K562 (cell line): ENCODE data around the gene TM4SF18. TPM values are rescaled to one million over a fixed set of nuclear protein-coding genes. Genes with fewer than 3 reads are reported as not detected.

Experiments
- MYBL2 ChIP-seq, 2 experiments: fragments of 450-650 bp in 1 of 2; sonication (generic) in 1 of 2; formaldehyde crosslinking in 1 of 2; IDR thresholded peaks; 2 replicates each; pipeline versions ENCODE4 v1.6.1 to v1.8.1; 2017 to 2022; ENCODE audit warnings: borderline replicate concordance in 1 of 2, inconsistent platforms in 1 of 2, low read depth in 1 of 2, mild to moderate bottlenecking in 1 of 2, missing genetic modification reagents in 1 of 2, moderate library complexity in 1 of 2
- PHF21A ChIP-seq: fragments of 450-650 bp; IDR thresholded peaks from 2 replicates; pipeline ENCODE4 v1.6.1; 2017; ENCODE audit warnings: low read depth, borderline replicate concordance
- RREB1 ChIP-seq: fragments of 250-450 bp; sonication (Bioruptor Pico); IDR thresholded peaks from 2 replicates; pipeline ENCODE4 v1.4.0; 2020
- SMAD4 ChIP-seq: fragments of 250-450 bp; sonication (Bioruptor Pico); conservative IDR thresholded peaks from 2 replicates; pipeline ENCODE4 v1.8.0; 2021; ENCODE audit warnings: inconsistent platforms, mild to moderate bottlenecking, moderate library complexity
- ZEB2 ChIP-seq: fragments of 450-650 bp; IDR thresholded peaks from 2 replicates; pipeline ENCODE4 v1.6.1; 2016
- ZNF277 ChIP-seq: fragments of 250-450 bp; sonication (Bioruptor Pico); IDR thresholded peaks from 2 replicates; pipeline ENCODE4 v1.8.0; 2022; ENCODE audit warnings: inconsistent platforms, mild to moderate bottlenecking, moderate library complexity, borderline replicate concordance
- polyA plus RNA-seq, 8 experiments: library from polyadenylated mRNA; depleted of rRNA in 4 of 8; stranded (reverse) in 5 of 8; unstranded in 3 of 8; fragments of >200 nt; fragmentation: Nextera tagmentation in 2 of 8; fragmentation: Illumina TruSeq in 1 of 8; extraction: Ambion mirVana in 2 of 8; extraction: Trizol in 1 of 8; gene quantifications; 2 replicates each; pipeline versions ENCODE4 v1.2.1 to v1.2.3, GENCODE V29; 2011 to 2014; ENCODE audit warnings: inconsistent platforms in 1 of 8, missing spikeins in 1 of 8
- total RNA-seq, 7 experiments: library from RNA; depleted of rRNA in 6 of 7; stranded (reverse); fragments of >200 nt in 6 of 7; fragmentation: Illumina TruSeq in 2 of 7; extraction: Trizol in 2 of 7; gene quantifications; 2 replicates each; pipeline versions ENCODE4 v1.2.1 to v1.2.3, GENCODE V29; 2011 to 2021; ENCODE audit warnings: low replicate concordance in 1 of 7
- TF ChIP-seq, protein P1 (sequence below): sonication (generic); formaldehyde crosslinking; IDR thresholded peaks from 2 replicates; pipeline ENCODE4 v1.8.0; 2023; ENCODE audit warnings: missing genetic modification reagents, mild to moderate bottlenecking, borderline replicate concordance
- TF ChIP-seq, protein P2 (sequence below), 2 experiments: fragments of 450-650 bp; IDR thresholded peaks; 2 replicates each; pipeline ENCODE4 v1.6.1; 2018; ENCODE audit warnings: mild to moderate bottlenecking in 2 of 2, low read depth in 1 of 2; ENCODE audit not compliant: partially characterized antibody in 2 of 2

The TM4SF18 gene
- total and polyA plus RNA-seq, 9 of the 15 experiments (the other 6 are each of a cell fraction or from before 2014, with no cell fraction given) = not detected

DNA sequence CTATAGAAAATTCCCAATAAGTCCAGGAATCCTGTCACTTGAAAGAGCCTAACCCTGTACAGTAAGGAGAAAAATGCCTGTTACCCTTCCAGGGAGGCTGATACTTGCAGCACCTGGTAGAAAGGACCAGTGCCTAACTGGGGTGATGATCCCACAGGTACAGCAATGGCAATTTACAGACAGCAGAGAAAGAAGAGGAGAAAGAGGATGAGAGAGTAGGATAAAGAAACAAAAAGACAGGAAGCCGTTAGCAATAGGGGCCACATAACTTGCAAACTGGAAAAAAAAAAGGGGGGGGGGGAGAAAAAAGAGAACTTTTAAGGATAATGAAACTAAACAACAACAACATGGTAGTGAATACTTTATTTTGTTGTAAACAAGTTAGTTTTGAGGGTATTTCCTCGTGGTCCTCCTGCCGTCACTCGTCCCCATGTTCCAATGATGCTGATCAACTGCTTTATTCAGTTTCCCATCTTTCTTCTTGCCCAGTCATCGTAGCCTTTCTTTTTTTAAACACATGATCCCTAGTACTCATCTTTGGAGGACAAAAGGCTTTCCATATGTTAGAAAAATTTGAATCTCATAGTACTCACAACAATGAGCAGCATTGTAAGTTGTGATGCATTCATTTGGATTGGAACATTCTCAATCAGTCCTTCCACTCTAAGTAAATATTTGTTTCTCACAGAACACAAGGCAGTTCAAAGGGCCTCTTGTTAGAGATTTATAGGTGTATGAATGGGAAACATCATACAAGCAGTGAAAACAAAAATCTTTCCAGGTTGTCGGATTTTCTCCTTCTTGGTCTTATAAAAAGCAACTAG is 35.5 kb upstream of the TM4SF18 start (continued):
- TF ChIP-seq RREB1 (CRISPR knock-in tag) (no peak), PHF21A (no peak), MYBL2 (IDR thresholded peaks at IDR 0.05; ENCODE audit: low read depth) (no peak), MYBL2 (CRISPR knock-in tag; IDR thresholded peaks at IDR 0.05; ENCODE audit: borderline replicate concordance) (no peak), ZEB2 (no peak), ZNF277 (CRISPR knock-in tag) (no peak), SMAD4 (no peak)
- TF ChIP-seq, protein P1, sequence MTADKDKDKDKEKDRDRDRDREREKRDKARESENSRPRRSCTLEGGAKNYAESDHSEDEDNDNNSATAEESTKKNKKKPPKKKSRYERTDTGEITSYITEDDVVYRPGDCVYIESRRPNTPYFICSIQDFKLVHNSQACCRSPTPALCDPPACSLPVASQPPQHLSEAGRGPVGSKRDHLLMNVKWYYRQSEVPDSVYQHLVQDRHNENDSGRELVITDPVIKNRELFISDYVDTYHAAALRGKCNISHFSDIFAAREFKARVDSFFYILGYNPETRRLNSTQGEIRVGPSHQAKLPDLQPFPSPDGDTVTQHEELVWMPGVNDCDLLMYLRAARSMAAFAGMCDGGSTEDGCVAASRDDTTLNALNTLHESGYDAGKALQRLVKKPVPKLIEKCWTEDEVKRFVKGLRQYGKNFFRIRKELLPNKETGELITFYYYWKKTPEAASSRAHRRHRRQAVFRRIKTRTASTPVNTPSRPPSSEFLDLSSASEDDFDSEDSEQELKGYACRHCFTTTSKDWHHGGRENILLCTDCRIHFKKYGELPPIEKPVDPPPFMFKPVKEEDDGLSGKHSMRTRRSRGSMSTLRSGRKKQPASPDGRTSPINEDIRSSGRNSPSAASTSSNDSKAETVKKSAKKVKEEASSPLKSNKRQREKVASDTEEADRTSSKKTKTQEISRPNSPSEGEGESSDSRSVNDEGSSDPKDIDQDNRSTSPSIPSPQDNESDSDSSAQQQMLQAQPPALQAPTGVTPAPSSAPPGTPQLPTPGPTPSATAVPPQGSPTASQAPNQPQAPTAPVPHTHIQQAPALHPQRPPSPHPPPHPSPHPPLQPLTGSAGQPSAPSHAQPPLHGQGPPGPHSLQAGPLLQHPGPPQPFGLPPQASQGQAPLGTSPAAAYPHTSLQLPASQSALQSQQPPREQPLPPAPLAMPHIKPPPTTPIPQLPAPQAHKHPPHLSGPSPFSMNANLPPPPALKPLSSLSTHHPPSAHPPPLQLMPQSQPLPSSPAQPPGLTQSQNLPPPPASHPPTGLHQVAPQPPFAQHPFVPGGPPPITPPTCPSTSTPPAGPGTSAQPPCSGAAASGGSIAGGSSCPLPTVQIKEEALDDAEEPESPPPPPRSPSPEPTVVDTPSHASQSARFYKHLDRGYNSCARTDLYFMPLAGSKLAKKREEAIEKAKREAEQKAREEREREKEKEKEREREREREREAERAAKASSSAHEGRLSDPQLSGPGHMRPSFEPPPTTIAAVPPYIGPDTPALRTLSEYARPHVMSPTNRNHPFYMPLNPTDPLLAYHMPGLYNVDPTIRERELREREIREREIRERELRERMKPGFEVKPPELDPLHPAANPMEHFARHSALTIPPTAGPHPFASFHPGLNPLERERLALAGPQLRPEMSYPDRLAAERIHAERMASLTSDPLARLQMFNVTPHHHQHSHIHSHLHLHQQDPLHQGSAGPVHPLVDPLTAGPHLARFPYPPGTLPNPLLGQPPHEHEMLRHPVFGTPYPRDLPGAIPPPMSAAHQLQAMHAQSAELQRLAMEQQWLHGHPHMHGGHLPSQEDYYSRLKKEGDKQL (CRISPR knock-in tag) = no peak
- TF ChIP-seq, protein P2, sequence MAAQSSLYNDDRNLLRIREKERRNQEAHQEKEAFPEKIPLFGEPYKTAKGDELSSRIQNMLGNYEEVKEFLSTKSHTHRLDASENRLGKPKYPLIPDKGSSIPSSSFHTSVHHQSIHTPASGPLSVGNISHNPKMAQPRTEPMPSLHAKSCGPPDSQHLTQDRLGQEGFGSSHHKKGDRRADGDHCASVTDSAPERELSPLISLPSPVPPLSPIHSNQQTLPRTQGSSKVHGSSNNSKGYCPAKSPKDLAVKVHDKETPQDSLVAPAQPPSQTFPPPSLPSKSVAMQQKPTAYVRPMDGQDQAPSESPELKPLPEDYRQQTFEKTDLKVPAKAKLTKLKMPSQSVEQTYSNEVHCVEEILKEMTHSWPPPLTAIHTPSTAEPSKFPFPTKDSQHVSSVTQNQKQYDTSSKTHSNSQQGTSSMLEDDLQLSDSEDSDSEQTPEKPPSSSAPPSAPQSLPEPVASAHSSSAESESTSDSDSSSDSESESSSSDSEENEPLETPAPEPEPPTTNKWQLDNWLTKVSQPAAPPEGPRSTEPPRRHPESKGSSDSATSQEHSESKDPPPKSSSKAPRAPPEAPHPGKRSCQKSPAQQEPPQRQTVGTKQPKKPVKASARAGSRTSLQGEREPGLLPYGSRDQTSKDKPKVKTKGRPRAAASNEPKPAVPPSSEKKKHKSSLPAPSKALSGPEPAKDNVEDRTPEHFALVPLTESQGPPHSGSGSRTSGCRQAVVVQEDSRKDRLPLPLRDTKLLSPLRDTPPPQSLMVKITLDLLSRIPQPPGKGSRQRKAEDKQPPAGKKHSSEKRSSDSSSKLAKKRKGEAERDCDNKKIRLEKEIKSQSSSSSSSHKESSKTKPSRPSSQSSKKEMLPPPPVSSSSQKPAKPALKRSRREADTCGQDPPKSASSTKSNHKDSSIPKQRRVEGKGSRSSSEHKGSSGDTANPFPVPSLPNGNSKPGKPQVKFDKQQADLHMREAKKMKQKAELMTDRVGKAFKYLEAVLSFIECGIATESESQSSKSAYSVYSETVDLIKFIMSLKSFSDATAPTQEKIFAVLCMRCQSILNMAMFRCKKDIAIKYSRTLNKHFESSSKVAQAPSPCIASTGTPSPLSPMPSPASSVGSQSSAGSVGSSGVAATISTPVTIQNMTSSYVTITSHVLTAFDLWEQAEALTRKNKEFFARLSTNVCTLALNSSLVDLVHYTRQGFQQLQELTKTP (IDR thresholded peaks at IDR 0.05; ENCODE audit: low read depth in 1 of 2, partially characterized antibody in 2 of 2) = no peak
